Hepatocyte (in vitro differentiated cells): ENCODE results near the gene POLR2A. TPM values are rescaled to one million over a fixed set of nuclear protein-coding genes. Genes with fewer than 3 reads are reported as not detected.

Experiments used
- DNase-seq: peaks from one replicate; pipeline ENCODE4 v3.0.0-alpha.2; 2016; ENCODE audit warnings: low spot score
- H2AFZ ChIP-seq: fragments of 200-600 bp; sonication (generic); 2 replicates; pipeline ENCODE4 v1.6.0; 2016; ENCODE audit warnings: antibody characterized with exemption, mild to moderate bottlenecking
- H3K27ac ChIP-seq: fragments of 200-600 bp; sonication (generic); 2 replicates; pipeline ENCODE4 v1.5.1; 2016; ENCODE audit warnings: mild to moderate bottlenecking
- H3K27me3 ChIP-seq: fragments of 200-600 bp; sonication (generic); 2 replicates; pipeline ENCODE4 v1.6.1; 2016
- H3K36me3 ChIP-seq: fragments of 200-600 bp; sonication (generic); replicated peaks from 2 replicates; pipeline ENCODE4 v1.5.1; 2016; ENCODE audit warnings: low read depth; ENCODE audit not compliant: insufficient read depth
- H3K4me1 ChIP-seq: fragments of 200-600 bp; sonication (generic); 2 replicates; pipeline ENCODE4 v1.5.1; 2016; ENCODE audit warnings: mild to moderate bottlenecking, moderate library complexity; ENCODE audit not compliant: insufficient read depth
- H3K4me2 ChIP-seq: fragments of 200-600 bp; sonication (generic); 2 replicates; pipeline ENCODE4 v1.6.0; 2016
- H3K4me3 ChIP-seq: fragments of 200-600 bp; sonication (generic); 2 replicates; pipeline ENCODE4 v1.5.1; 2016; ENCODE audit warnings: mild to moderate bottlenecking
- H3K79me2 ChIP-seq: fragments of 200-600 bp; sonication (generic); 2 replicates; pipeline ENCODE4 v1.6.0; 2017; ENCODE audit warnings: mild to moderate bottlenecking
- H3K9me2 ChIP-seq: fragments of 200-600 bp; sonication (generic); replicated peaks from 2 replicates; pipeline ENCODE4 v1.6.0; 2017; ENCODE audit warnings: mild to moderate bottlenecking; ENCODE audit not compliant: insufficient read depth
- H3K9me3 ChIP-seq: fragments of 200-600 bp; sonication (generic); 2 replicates; pipeline ENCODE4 v1.5.1; 2016; ENCODE audit warnings: low read depth, mild to moderate bottlenecking
- H4K20me1 ChIP-seq: fragments of 200-600 bp; sonication (generic); 2 replicates; pipeline ENCODE4 v1.6.0; 2016; ENCODE audit warnings: mild to moderate bottlenecking; ENCODE audit not compliant: insufficient read depth, poor library complexity, severe bottlenecking
- EZH2 ChIP-seq: fragments of 200-600 bp; sonication (generic); IDR thresholded peaks from 2 replicates; pipeline ENCODE4 v1.6.1; 2016; ENCODE audit warnings: antibody characterized with exemption, mild to moderate bottlenecking, borderline replicate concordance
- EZH2phosphoT487 ChIP-seq: fragments of 200-600 bp; sonication (generic); IDR thresholded peaks from one replicate; pipeline ENCODE4 v1.6.1; 2018; ENCODE audit warnings: antibody characterized with exemption, mild to moderate bottlenecking, low read depth, moderate library complexity; ENCODE audit not compliant: unreplicated experiment, severe bottlenecking
- WGBS: methylation state at CpG from one replicate; pipeline ENCODE4 v1.1.6; 2016; ENCODE audit warnings: low lambda C conversion rate; ENCODE audit errors: missing lambda C conversion rate; 5-methylcytosine and 5-hydroxymethylcytosine counted together
- polyA plus RNA-seq: library from polyadenylated mRNA; unstranded; fragments of >200 nt; fragmentation: Nextera tagmentation; extraction: Ambion mirVana; gene quantifications from 2 replicates; pipeline ENCODE4 v1.2.1, GENCODE V29; 2016
- total RNA-seq: library from RNA; depleted of rRNA; stranded (reverse); fragments of >200 nt; gene quantifications from 2 replicates; pipeline ENCODE4 v1.2.3, GENCODE V29; 2014
- TF ChIP-seq, protein P1 (sequence below): fragments of 200-600 bp; sonication (generic); IDR thresholded peaks from 2 replicates; pipeline ENCODE4 v1.5.1; 2016; ENCODE audit warnings: antibody characterized with exemption, mild to moderate bottlenecking; ENCODE audit not compliant: poor library complexity

POLR2A gene
- total and polyA plus RNA-seq, 2 experiments from 2014 or later: 74.5 to 96.3 TPM

DNA sequence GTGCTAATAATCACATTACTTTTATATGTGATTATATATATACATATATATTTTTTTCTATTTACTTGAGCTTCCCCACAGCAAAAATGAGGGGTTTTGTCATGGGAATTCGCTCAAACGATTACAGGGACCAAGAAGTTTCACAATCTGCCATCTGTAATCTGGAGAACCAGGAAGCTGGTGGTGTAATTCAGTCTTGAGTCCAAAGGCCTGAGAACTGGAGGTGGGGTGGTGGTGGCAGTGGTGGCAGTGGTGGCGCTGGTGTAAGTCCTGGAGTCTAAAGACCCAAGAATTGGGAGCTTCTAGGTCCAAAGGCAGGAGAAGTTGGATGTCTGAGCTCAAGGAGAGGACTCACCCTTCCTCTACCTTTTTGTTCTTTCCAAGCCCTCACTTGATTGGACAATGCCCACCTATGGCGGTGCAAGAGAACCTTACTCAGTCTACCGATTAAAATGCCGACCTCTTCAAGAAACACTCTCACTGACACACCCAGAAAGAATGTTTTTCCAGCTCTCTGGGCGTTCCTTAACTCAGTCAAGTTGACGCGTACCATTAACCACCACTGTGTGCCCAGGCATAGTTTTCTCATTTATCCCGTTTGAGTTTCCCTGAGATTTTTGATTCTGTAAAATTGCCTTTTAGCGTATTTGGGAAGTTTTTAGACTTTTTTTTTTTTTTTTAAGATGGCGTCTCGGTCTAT is 31.9 kb downstream of the POLR2A start:
- no peaks in the 10 kb centered on the region for H3K9me2 ChIP-seq
- no peaks in the 10 kb centered on the region for H3K9me3 ChIP-seq
- H4K20me1 ChIP-seq: no peaks in the 10 kb centered on the region
- H3K79me2 ChIP-seq: no peaks in the 10 kb centered on the region
- H2AFZ ChIP-seq: no peak overlapping the region
- no peak overlapping the region for H3K4me3 ChIP-seq
- DNase-seq: peak; percentile 17
- no peaks in the 10 kb centered on the region for H3K4me1 ChIP-seq
- WGBS: 92% methylated on average over 13 of the region's 13 CpGs
- no peak overlapping the region for H3K27ac ChIP-seq
- H3K27me3 ChIP-seq: no peaks in the 10 kb centered on the region
- H3K36me3 ChIP-seq: no peaks in the 10 kb centered on the region
- TF ChIP-seq EZH2phosphoT487: no peak
- TF ChIP-seq EZH2: no peak
- TF ChIP-seq, protein P1, sequence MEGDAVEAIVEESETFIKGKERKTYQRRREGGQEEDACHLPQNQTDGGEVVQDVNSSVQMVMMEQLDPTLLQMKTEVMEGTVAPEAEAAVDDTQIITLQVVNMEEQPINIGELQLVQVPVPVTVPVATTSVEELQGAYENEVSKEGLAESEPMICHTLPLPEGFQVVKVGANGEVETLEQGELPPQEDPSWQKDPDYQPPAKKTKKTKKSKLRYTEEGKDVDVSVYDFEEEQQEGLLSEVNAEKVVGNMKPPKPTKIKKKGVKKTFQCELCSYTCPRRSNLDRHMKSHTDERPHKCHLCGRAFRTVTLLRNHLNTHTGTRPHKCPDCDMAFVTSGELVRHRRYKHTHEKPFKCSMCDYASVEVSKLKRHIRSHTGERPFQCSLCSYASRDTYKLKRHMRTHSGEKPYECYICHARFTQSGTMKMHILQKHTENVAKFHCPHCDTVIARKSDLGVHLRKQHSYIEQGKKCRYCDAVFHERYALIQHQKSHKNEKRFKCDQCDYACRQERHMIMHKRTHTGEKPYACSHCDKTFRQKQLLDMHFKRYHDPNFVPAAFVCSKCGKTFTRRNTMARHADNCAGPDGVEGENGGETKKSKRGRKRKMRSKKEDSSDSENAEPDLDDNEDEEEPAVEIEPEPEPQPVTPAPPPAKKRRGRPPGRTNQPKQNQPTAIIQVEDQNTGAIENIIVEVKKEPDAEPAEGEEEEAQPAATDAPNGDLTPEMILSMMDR: no peak
- no peak overlapping the region for H3K4me2 ChIP-seq

GRCh38 chr17:7523033-7523432 is 38.9 kb downstream of the POLR2A start:
- H3K79me2 ChIP-seq: no peaks in the 10 kb centered on the region
- no peaks in the 10 kb centered on the region for H4K20me1 ChIP-seq
- H3K27me3 ChIP-seq: no peaks in the 10 kb centered on the region
- H2AFZ ChIP-seq: no peak overlapping the region
- TF ChIP-seq EZH2phosphoT487: no peak
- TF ChIP-seq, protein P1: peak; percentile 18
- no peaks in the 10 kb centered on the region for H3K4me1 ChIP-seq
- no peaks in the 10 kb centered on the region for H3K9me2 ChIP-seq
- H3K4me3 ChIP-seq: no peak overlapping the region
- no peaks in the 10 kb centered on the region for H3K9me3 ChIP-seq
- no peaks in the 10 kb centered on the region for H3K36me3 ChIP-seq
- H3K4me2 ChIP-seq: no peak overlapping the region
- DNase-seq: no peak
- no peak overlapping the region for H3K27ac ChIP-seq
- WGBS: 54% methylated on average over 10 of the region's 10 CpGs

DNA sequence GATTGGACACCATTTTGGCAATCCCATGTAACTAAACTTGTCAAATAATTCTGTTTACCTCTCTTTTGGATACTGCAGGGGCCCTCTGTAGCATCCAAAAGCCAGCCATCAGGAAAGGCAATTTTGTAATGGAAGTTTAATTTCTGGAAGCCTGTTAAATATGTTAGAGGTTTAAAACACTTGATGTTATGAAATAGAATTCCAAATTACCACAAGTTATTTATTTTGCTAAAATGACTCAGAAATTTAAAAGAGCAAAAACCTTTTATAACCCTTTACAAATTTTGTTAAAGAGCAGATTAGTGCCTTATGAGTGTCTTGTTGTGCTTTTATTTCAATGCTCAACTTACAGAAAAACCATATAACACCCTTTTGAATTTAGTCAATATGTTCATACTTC is 44.7 kb downstream of the POLR2A start:
- Histone ChIP-seq H2AFZ (no peak overlapping the region), H3K36me3 (no peaks in the 10 kb centered on the region), H3K9me3 (peaks cover 13% of the 10 kb centered on the region), H3K4me1 (no peaks in the 10 kb centered on the region), H3K27ac (no peak overlapping the region), H3K4me2 (no peak overlapping the region), H4K20me1 (no peaks in the 10 kb centered on the region), H3K4me3 (no peak overlapping the region), H3K79me2 (no peaks in the 10 kb centered on the region), H3K27me3 (no peaks in the 10 kb centered on the region), H3K9me2 (no peaks in the 10 kb centered on the region)
- DNase-seq: no peak
- TF ChIP-seq, protein P1: no peak
- TF ChIP-seq EZH2phosphoT487 (no peak), EZH2 (no peak)
